ENCODE measurements around the gene FHIT.
A peak's percentile ranks its signal among the peaks of the same experiment; 100 is the strongest.

The FHIT gene

GRCh38 chr3:59884409-59884808, 1366.8 kb downstream of the FHIT start:
- no peak for DNase-seq

GRCh38 chr3:59882746-59883145, 1368.5 kb downstream of the FHIT start:
- DNase-seq: no peak

GRCh38 chr3:59880717-59881116, 1370.5 kb downstream of the FHIT start:
- DNase-seq: no peak

- DNase-seq: no peak
Observed at GRCh38 chr3:59879031-59879581, 1372.1 kb downstream of the FHIT start.

- DNase-seq: no peak
Observed at GRCh38 chr3:59878038-59878427, 1373.2 kb downstream of the FHIT start.

- no peak for DNase-seq
Observed at GRCh38 chr3:59877263-59878037, 1373.8 kb downstream of the FHIT start.

GRCh38 chr3:59876533-59877062, 1374.7 kb downstream of the FHIT start:
- DNase-seq: no peak

GRCh38 chr3:59873576-59874230, 1377.5 kb downstream of the FHIT start:
- no peak for DNase-seq

- DNase-seq: no peak
Observed at GRCh38 chr3:59872128-59872527, 1379.1 kb downstream of the FHIT start.

- DNase-seq: no peak
Observed at GRCh38 chr3:59867185-59868002, 1383.9 kb downstream of the FHIT start.

GRCh38 chr3:59866076-59866475, 1385.2 kb downstream of the FHIT start:
- no peak for DNase-seq

GRCh38 chr3:59865351-59865750, 1385.9 kb downstream of the FHIT start:
- DNase-seq: no peak

- DNase-seq: no peak
Observed at GRCh38 chr3:59862686-59863085, 1388.6 kb downstream of the FHIT start.

- DNase-seq: peak; percentile 13
Observed at GRCh38 chr3:59857589-59858346, 1393.5 kb downstream of the FHIT start.

GRCh38 chr3:59856934-59857460, 1394.3 kb downstream of the FHIT start:
- no peak for DNase-seq

- no peak for DNase-seq
Observed at GRCh38 chr3:59854061-59854709, 1397.1 kb downstream of the FHIT start.

GRCh38 chr3:59850417-59850816, 1400.8 kb downstream of the FHIT start:
- DNase-seq: no peak

- no peak for DNase-seq
Observed at GRCh38 chr3:59845386-59845785, 1405.9 kb downstream of the FHIT start.

GRCh38 chr3:59843821-59844220, 1407.4 kb downstream of the FHIT start:
- no peak for DNase-seq

GRCh38 chr3:59839810-59840515, 1411.3 kb downstream of the FHIT start:
- no peak for DNase-seq

GRCh38 chr3:59839283-59839682, 1412.0 kb downstream of the FHIT start:
- no peak for DNase-seq
